GM12878 (cell line): Measurements from ENCODE around the gene ATXN2. TPM values are rescaled to one million over a fixed set of nuclear protein-coding genes. Genes with fewer than 3 reads are reported as not detected.

ENCODE experiments used
- ATAC-seq: fragments of 200-7000 bp; cut with Tn5 transposase; 3 replicates; pipeline ENCODE4 v1.9.1; 2020; ENCODE audit warnings: mild to moderate bottlenecking, moderate library complexity
- BruUV-seq: library from RNA; stranded (reverse); fragments of 400-500 nt; replicated peaks from 2 replicates; lab custom pipeline; 2021; lab: Mats Ljungman, UMichigan
- CTCF ChIA-PET: fragments of 300-600 bp; sonication (Branson Sonifier 250); formaldehyde crosslinking; extraction: SDS; loops from one replicate; lab custom pipeline; 2021; ENCODE audit warnings: inconsistent platforms; lab: Yijun Ruan, JAX
- POLR2A ChIA-PET: fragments of 350-600 bp; formaldehyde crosslinking; extraction: SDS; loops from one replicate; lab custom pipeline; 2021; ENCODE audit warnings: inconsistent platforms; lab: Charles Lee
- RAD21 ChIA-PET: fragments of 300-600 bp; sonication (Branson Sonifier 250); formaldehyde crosslinking; loops from one replicate; lab custom pipeline; 2023; ENCODE audit warnings: antibody characterized with exemption; ENCODE audit not compliant: unreplicated experiment; lab: Charles Lee
- SMC1A ChIA-PET: fragments of 300-600 bp; sonication (Branson Sonifier 250); formaldehyde crosslinking; loops from one replicate; lab custom pipeline; 2023; ENCODE audit not compliant: unreplicated experiment, uncharacterized antibody; lab: Charles Lee
- DNase-seq: peaks from one replicate; pipeline ENCODE4 v3.0.0-alpha.2; 2011; ENCODE audit warnings: low read depth, low spot score
- FAIRE-seq: peaks from 3 replicates; lab custom pipeline; 2011; peaks lifted over from hg19 to GRCh38; lab: Jason Lieb, UNC
- H2AFZ ChIP-seq: 2 replicates; pipeline ENCODE4 v1.6.0; 2011; ENCODE audit warnings: low read depth, low read length, control low read depth; ENCODE audit not compliant: control insufficient read depth
- H3K27ac ChIP-seq: 2 replicates; pipeline ENCODE4 v1.5.1; 2011; ENCODE audit warnings: control low read depth; ENCODE audit not compliant: control insufficient read depth, insufficient read depth
- H3K27me3 ChIP-seq, 2 experiments: replicated peaks in 1 of 2; 2 replicates each; pipeline versions ENCODE4 v1.6.0 to v1.6.1; 2011; ENCODE audit warnings: low read length in 1 of 2; ENCODE audit not compliant: control insufficient read depth in 2 of 2, insufficient read depth in 2 of 2
- H3K36me3 ChIP-seq, 2 experiments: 2 replicates each; pipeline ENCODE4 v1.5.1; 2011; ENCODE audit warnings: low read length in 1 of 2; ENCODE audit not compliant: control insufficient read depth in 2 of 2, insufficient read depth in 2 of 2
- H3K4me1 ChIP-seq: 2 replicates; pipeline ENCODE4 v1.6.1; 2011; ENCODE audit warnings: mild to moderate bottlenecking, low read length, moderate library complexity, mixed read lengths; ENCODE audit not compliant: control insufficient read depth, insufficient read depth
- H3K4me2 ChIP-seq: 2 replicates; pipeline ENCODE4 v1.6.0; 2011; ENCODE audit warnings: control low read depth; ENCODE audit not compliant: control insufficient read depth, insufficient read depth
- H3K4me3 ChIP-seq: fragments of 200-600 bp; sonication (generic); 2 replicates; pipeline ENCODE4 v1.5.1; 2016
- H3K79me2 ChIP-seq: 2 replicates; pipeline ENCODE4 v1.6.0; 2011; ENCODE audit warnings: low read length; ENCODE audit not compliant: control insufficient read depth, insufficient read depth
- H3K9ac ChIP-seq: 2 replicates; pipeline ENCODE4 v1.8.0; 2011; ENCODE audit warnings: low read length, control low read depth, mixed read lengths; ENCODE audit not compliant: control insufficient read depth, insufficient read depth
- H3K9me3 ChIP-seq: replicated peaks from 3 replicates; pipeline ENCODE4 v1.5.1; 2011; ENCODE audit warnings: mild to moderate bottlenecking, low read length; ENCODE audit not compliant: control insufficient read depth, insufficient read depth
- H4K20me1 ChIP-seq: 2 replicates; pipeline ENCODE4 v1.6.0; 2011; ENCODE audit not compliant: control insufficient read depth, insufficient read depth
- CHD4 ChIP-seq: fragments of 200-600 bp; sonication (generic); IDR thresholded peaks from 2 replicates; pipeline ENCODE4 v1.6.1; 2016; ENCODE audit warnings: mild to moderate bottlenecking
- FOXM1 ChIP-seq: IDR thresholded peaks from 2 replicates; pipeline ENCODE4 v1.6.1; 2012; ENCODE audit warnings: low read depth, mild to moderate bottlenecking, inconsistent platforms, low read length, moderate library complexity
- GATAD2B ChIP-seq: fragments of 450-650 bp; conservative IDR thresholded peaks from 2 replicates; pipeline ENCODE4 v1.6.1; 2017; ENCODE audit warnings: low read depth, mild to moderate bottlenecking, moderate library complexity
- HDGF ChIP-seq: fragments of 450-650 bp; IDR thresholded peaks from 2 replicates; pipeline ENCODE4 v1.6.1; 2016; ENCODE audit warnings: antibody characterized with exemption
- KDM1A ChIP-seq: fragments of 200-600 bp; sonication (generic); IDR thresholded peaks from 2 replicates; pipeline ENCODE4 v1.6.1; 2016; ENCODE audit warnings: borderline replicate concordance
- KLF5 ChIP-seq: fragments of 450-650 bp; IDR thresholded peaks from 2 replicates; pipeline ENCODE4 v1.6.1; 2014; ENCODE audit warnings: mild to moderate bottlenecking; ENCODE audit not compliant: partially characterized antibody
- PAX5 ChIP-seq: IDR thresholded peaks from 2 replicates; pipeline ENCODE4 v1.6.1; 2011; ENCODE audit warnings: low read depth, low read length, borderline replicate concordance
- RELB ChIP-seq: fragments of 450-650 bp; IDR thresholded peaks from 2 replicates; pipeline ENCODE4 v1.6.1; 2017; ENCODE audit warnings: low read depth, mild to moderate bottlenecking, moderate library complexity
- REST ChIP-seq: IDR thresholded peaks from 2 replicates; pipeline ENCODE4 v1.6.1; 2012; ENCODE audit warnings: mild to moderate bottlenecking, low read depth, low read length
- SREBF2 ChIP-seq: IDR thresholded peaks from 2 replicates; pipeline ENCODE4 v1.6.1; 2012; ENCODE audit warnings: mild to moderate bottlenecking, low read length
- ZNF207 ChIP-seq: fragments of 450-650 bp; IDR thresholded peaks from 2 replicates; pipeline ENCODE4 v1.6.1; 2014; ENCODE audit warnings: antibody characterized with exemption, mild to moderate bottlenecking, borderline replicate concordance
- ZZZ3 ChIP-seq: IDR thresholded peaks from 2 replicates; pipeline ENCODE4 v1.6.1; 2011; ENCODE audit warnings: low read depth; ENCODE audit not compliant: control insufficient read depth, insufficient read length
- WGBS: methylation state at CpG from one replicate; pipeline ENCODE4 v1.1.6; 2016; ENCODE audit warnings: low lambda C conversion rate; ENCODE audit not compliant: insufficient replicate concordance, insufficient coverage; ENCODE audit errors: missing lambda C conversion rate; 5-methylcytosine and 5-hydroxymethylcytosine counted together
- in situ Hi-C: fragments of 300-500 bp; cut with MboI; formaldehyde crosslinking; loops from 9 replicates; pipeline ENCODE4 v1.14.3; 2018; ENCODE audit warnings: mixed read lengths
- intact Hi-C: fragments of 100-400 bp; cut with micrococcal nuclease; formaldehyde crosslinking; loops from one replicate; pipeline ENCODE4 v1.14.2; 2022; ENCODE audit not compliant: unreplicated experiment
- polyA plus RNA-seq, 11 experiments: library from polyadenylated mRNA; depleted of rRNA in 4 of 11; unstranded in 6 of 11; stranded (reverse) in 5 of 11; fragments of >200 nt; fragmentation: Nextera tagmentation in 4 of 11; fragmentation: Illumina TruSeq in 1 of 11; extraction: Ambion mirVana in 4 of 11; extraction: Trizol in 1 of 11; gene quantifications; 1 replicate in 1 of 11; 2 replicates in 10 of 11; pipeline versions ENCODE4 v1.2.1 to v1.2.3, GENCODE V29; 2011 to 2016; ENCODE audit warnings: inconsistent platforms in 2 of 11, missing spikeins in 2 of 11, low read depth in 1 of 11
- total RNA-seq, 4 experiments: library from RNA; depleted of rRNA in 3 of 4; stranded (reverse); fragments of >200 nt in 3 of 4; fragmentation: Illumina TruSeq in 1 of 4; extraction: Trizol in 1 of 4; gene quantifications; 2 replicates each; pipeline versions ENCODE4 v1.2.1 to v1.2.3, GENCODE V29; 2013 to 2021
- TF ChIP-seq, protein P1 (sequence below): fragments of 450-650 bp; IDR thresholded peaks from 2 replicates; pipeline ENCODE4 v1.6.1; 2018; ENCODE audit warnings: borderline replicate concordance, mild to moderate bottlenecking; ENCODE audit not compliant: partially characterized antibody
- TF ChIP-seq, protein P2 (sequence below): fragments of 150-350 bp; IDR thresholded peaks from 2 replicates; pipeline ENCODE4 v1.6.1; 2014; ENCODE audit warnings: mild to moderate bottlenecking, low read depth, low read length
- TF ChIP-seq, protein P3 (sequence below): IDR thresholded peaks from 2 replicates; pipeline ENCODE4 v1.6.1; 2011; ENCODE audit warnings: borderline replicate concordance, low read depth, mild to moderate bottlenecking, moderate library complexity, mixed read lengths, low read length; ENCODE audit not compliant: insufficient read depth; ENCODE audit errors: extremely low read length

ATXN2 gene
- total and polyA plus RNA-seq, 10 of the 15 experiments (the other 5 are each of a cell fraction or from before 2014, with no cell fraction given): 8.8 to 31.5 (median 19.0) TPM

DNA sequence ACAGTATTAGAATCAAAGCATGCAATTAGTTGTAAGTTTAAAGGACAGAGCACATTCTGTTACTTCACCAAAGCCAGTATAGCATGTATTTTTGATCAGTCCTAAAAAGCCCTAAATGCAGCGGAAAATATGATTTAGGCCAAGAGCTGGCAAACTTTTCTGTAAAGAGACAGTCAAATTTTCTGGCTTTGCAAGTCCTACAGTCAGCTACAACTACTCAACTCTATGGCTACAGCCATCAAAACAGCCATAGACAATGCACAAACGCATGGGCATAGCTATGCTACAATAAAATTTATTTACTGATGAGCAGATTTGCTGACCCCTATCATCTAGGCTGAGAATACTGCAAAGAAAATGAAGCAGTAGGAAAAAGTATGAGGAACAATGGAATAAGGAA lies 52.9 kb downstream of the ATXN2 start:
- in situ Hi-C loops: no loop called here

More for the DNA sequence above, 52.9 kb downstream of the ATXN2 start:
- Histone ChIP-seq H3K4me2 (no peak overlapping the region), H3K9ac (no peak overlapping the region), H3K36me3 (peaks cover 2 to 6% of the 10 kb centered on the region in 2 experiments; a peak in 3 of 4 replicates), H3K4me3 (no peak overlapping the region), H3K4me1 (no peaks in the 10 kb centered on the region), H3K9me3 (no peaks in the 10 kb centered on the region), H3K79me2 (no peaks in the 10 kb centered on the region), H3K27me3 (no peaks in the 10 kb centered on the region), H3K27ac (no peak overlapping the region), H2AFZ (no peak overlapping the region), H4K20me1 (no peaks in the 10 kb centered on the region)
- DNase-seq (no peak), FAIRE-seq (no peak), ATAC-seq (no peak)
- RAD21 ChIA-PET: no interaction called here
- POLR2A ChIA-PET: no interaction called here
- SMC1A ChIA-PET: no interaction called here
- TF ChIP-seq ZZZ3 (no peak), KLF5 (no peak), ZNF207 (no peak), GATAD2B (no peak), SREBF2 (no peak), HDGF (no peak), PAX5 (no peak), REST (no peak), FOXM1 (no peak), RELB (no peak), KDM1A (no peak), CHD4 (no peak)
- TF ChIP-seq, protein P1, sequence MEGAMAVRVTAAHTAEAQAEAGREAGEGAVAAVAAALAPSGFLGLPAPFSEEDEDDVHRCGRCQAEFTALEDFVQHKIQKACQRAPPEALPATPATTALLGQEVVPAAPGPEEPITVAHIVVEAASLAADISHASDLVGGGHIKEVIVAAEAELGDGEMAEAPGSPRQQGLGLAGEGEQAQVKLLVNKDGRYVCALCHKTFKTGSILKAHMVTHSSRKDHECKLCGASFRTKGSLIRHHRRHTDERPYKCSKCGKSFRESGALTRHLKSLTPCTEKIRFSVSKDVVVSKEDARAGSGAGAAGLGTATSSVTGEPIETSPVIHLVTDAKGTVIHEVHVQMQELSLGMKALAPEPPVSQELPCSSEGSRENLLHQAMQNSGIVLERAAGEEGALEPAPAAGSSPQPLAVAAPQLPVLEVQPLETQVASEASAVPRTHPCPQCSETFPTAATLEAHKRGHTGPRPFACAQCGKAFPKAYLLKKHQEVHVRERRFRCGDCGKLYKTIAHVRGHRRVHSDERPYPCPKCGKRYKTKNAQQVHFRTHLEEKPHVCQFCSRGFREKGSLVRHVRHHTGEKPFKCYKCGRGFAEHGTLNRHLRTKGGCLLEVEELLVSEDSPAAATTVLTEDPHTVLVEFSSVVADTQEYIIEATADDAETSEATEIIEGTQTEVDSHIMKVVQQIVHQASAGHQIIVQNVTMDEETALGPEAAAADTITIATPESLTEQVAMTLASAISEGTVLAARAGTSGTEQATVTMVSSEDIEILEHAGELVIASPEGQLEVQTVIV: no peak
- TF ChIP-seq, protein P2, sequence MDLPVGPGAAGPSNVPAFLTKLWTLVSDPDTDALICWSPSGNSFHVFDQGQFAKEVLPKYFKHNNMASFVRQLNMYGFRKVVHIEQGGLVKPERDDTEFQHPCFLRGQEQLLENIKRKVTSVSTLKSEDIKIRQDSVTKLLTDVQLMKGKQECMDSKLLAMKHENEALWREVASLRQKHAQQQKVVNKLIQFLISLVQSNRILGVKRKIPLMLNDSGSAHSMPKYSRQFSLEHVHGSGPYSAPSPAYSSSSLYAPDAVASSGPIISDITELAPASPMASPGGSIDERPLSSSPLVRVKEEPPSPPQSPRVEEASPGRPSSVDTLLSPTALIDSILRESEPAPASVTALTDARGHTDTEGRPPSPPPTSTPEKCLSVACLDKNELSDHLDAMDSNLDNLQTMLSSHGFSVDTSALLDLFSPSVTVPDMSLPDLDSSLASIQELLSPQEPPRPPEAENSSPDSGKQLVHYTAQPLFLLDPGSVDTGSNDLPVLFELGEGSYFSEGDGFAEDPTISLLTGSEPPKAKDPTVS: no peak
- TF ChIP-seq, protein P3, sequence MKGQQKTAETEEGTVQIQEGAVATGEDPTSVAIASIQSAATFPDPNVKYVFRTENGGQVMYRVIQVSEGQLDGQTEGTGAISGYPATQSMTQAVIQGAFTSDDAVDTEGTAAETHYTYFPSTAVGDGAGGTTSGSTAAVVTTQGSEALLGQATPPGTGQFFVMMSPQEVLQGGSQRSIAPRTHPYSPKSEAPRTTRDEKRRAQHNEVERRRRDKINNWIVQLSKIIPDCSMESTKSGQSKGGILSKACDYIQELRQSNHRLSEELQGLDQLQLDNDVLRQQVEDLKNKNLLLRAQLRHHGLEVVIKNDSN: no peak
- no TSS peak for BruUV-seq
- CTCF ChIA-PET: no interaction called here
- intact Hi-C loops: loop anchor here (10.0 kb wide), 1 partner anchor 129 kb away; no protein-coding TSS in a partner anchor
- 98% methylated on average over 2 of the region's 2 CpGs for WGBS
